Ovary (tissue), 9 donors: ENCODE data around the gene CLDN7. TPM values are rescaled to one million over a fixed set of nuclear protein-coding genes. Genes with fewer than 3 reads are reported as not detected.

ENCODE experiments used
- DNase-seq, 5 donors: peaks; one replicate each; pipeline ENCODE4 v3.0.0-alpha.2; 2019 to 2020
- H3K27ac ChIP-seq, 2 donors: fragments of 200-600 bp; one replicate each; pipeline versions ENCODE4 v1.5.1 to v1.8.0; 2019 to 2022
- H3K27me3 ChIP-seq: fragments of 200-600 bp; one replicate; pipeline ENCODE4 v1.8.0; 2022
- H3K36me3 ChIP-seq: fragments of 200-600 bp; sonication (generic); one replicate; pipeline ENCODE4 v1.5.1; 2019
- H3K4me1 ChIP-seq: one replicate; pipeline ENCODE4 v1.8.1; 2013; ENCODE audit warnings: mild to moderate bottlenecking, moderate library complexity; ENCODE audit not compliant: insufficient read depth
- H3K4me3 ChIP-seq: fragments of 200-600 bp; sonication (generic); one replicate; pipeline ENCODE4 v1.5.1; 2017
- H3K9me3 ChIP-seq, 2 donors: fragments of 200-600 bp in 1 of 2; sonication (generic) in 1 of 2; one replicate each; pipeline versions ENCODE4 v1.5.1 to v1.8.1; 2013 to 2019; ENCODE audit warnings: mild to moderate bottlenecking in 1 of 2, moderate library complexity in 1 of 2
- EP300 ChIP-seq: sonication (generic); formaldehyde crosslinking; IDR thresholded peaks from one replicate; pipeline ENCODE4 v1.6.1; 2017; ENCODE audit warnings: antibody characterized with exemption
- POLR2A ChIP-seq: fragments of 450-650 bp; IDR thresholded peaks from one replicate; pipeline ENCODE4 v1.6.1; 2017; ENCODE audit warnings: antibody characterized with exemption, mild to moderate bottlenecking, moderate library complexity
- WGBS, 3 donors: extraction: QIAGEN DNeasy Blood & Tissue Kit in 1 of 3; methylation state at CpG; one replicate each; pipeline versions ENCODE4 v1.1.5 to v1.1.7; 2013 to 2017; 5-methylcytosine and 5-hydroxymethylcytosine counted together
- intact Hi-C, 4 donors: fragments of 100-400 bp; cut with DNase I; formaldehyde crosslinking; loops; one replicate each; pipeline versions ENCODE4 v1.11.0 to v1.15.1; 2022 to 2023
- polyA plus RNA-seq, 2 donors: library from polyadenylated mRNA; stranded (reverse); fragments of 200-250 nt in 1 of 2; fragments of 350-450 nt in 1 of 2; fragmentation: Illumina TruSeq in 1 of 2; extraction: RNeasy Lipid Tissue Mini Kit (QIAGEN cat#74804) in 1 of 2; gene quantifications; one replicate each; pipeline ENCODE4 v1.2.3, GENCODE V29; 2013 to 2014
- total RNA-seq, 7 donors: library from RNA; depleted of rRNA in 2 of 7; stranded (reverse); fragments of >200 nt in 2 of 7; fragmentation: NEBNext Ultra II Directional in 3 of 7; extraction: Animal tissue kit (Norgen Biotek cat#: 25700) in 3 of 7; gene quantifications; one replicate each; pipeline versions ENCODE4 v1.1.0 to v1.2.4, GENCODE V29; 2016 to 2023
- TF ChIP-seq, protein P1 (sequence below), 3 donors: fragments of 450-650 bp in 2 of 3; fragments of 200-600 bp in 1 of 3; IDR thresholded peaks; one replicate each; pipeline versions ENCODE4 v1.5.1 to v1.8.0; 2016 to 2022; ENCODE audit warnings: antibody characterized with exemption in 3 of 3, mild to moderate bottlenecking in 1 of 3
- donor health status: DM: no; HTN: no; CAD: no; lungs with moderate emphysema.
- donor health status: DM: no; HTN: no; CAD: no.
- donor health status: Bipolar disorder and iron deficiency.
- donor health status: DM: yes; HTN: yes; CAD: no.
- donor health status: DM: no; HTN: no; CAD: no.
- donor health status: DM: yes; HTN: yes; CAD: no.

Gene CLDN7
- total and polyA plus RNA-seq, 9 donors = 0.27 to 102 (median 4.7) TPM; not detected in 1

DNA sequence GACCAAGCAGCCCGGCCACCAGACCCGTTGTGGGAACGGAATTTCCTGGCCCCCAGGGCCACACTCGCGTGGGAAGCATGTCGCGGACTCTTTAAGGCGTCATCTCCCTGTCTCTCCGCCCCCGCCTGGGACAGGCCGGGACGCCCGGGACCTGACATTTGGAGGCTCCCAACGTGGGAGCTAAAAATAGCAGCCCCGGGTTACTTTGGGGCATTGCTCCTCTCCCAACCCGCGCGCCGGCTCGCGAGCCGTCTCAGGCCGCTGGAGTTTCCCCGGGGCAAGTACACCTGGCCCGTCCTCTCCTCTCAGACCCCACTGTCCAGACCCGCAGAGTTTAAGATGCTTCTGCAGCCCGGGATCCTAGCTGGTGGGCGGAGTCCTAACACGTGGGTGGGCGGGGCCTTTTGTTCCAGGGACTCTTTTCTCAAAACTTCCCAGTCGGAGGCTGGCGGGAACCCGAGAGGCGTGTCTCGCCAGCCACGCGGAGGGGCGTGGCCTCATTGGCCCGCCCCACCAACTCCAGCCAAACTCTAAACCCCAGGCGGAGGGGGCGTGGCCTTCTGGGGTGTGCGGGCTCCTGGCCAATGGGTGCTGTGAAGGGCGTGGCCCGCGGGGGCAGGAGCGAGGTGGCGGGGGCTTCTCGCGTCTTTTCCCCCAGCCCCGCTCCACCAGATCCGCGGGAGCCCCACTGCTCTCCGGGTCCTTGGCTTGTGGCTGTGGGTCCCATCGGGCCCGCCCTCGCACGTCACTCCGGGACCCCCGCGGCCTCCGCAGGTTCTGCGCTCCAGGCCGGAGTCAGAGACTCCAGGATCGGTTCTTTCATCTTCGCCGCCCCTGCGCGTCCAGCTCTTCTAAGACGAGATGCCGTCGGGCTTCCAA is 19.0 kb upstream of the CLDN7 start, which contains the start of gene SLC2A4:
Gene SLC2A4 (plus strand): TSS at position 645 of the 879 bp plus-strand sequence. CDS start 217 bp downstream, at position 862.
- Histone ChIP-seq H3K4me1 (peaks cover 6% of the 10 kb centered on the region), H3K9me3 (no peaks in the 10 kb centered on the region), H3K4me3 (peak within 1 kb of the TSS; percentile 37), H3K27ac (peak within 1 kb of the TSS; percentile 44 to 62), H3K36me3 (no peaks in the 10 kb centered on the region), H3K27me3 (no peaks in the 10 kb centered on the region)
- intact Hi-C loops = loop anchor here (1.0 to 5.0 kb wide), 4 partner anchors 13 to 66 kb away; partner anchors contain the start of gene YBX2 (in 1 of the 4)
- TF ChIP-seq POLR2A (no peak), EP300 (no peak)
- TF ChIP-seq, protein P1, sequence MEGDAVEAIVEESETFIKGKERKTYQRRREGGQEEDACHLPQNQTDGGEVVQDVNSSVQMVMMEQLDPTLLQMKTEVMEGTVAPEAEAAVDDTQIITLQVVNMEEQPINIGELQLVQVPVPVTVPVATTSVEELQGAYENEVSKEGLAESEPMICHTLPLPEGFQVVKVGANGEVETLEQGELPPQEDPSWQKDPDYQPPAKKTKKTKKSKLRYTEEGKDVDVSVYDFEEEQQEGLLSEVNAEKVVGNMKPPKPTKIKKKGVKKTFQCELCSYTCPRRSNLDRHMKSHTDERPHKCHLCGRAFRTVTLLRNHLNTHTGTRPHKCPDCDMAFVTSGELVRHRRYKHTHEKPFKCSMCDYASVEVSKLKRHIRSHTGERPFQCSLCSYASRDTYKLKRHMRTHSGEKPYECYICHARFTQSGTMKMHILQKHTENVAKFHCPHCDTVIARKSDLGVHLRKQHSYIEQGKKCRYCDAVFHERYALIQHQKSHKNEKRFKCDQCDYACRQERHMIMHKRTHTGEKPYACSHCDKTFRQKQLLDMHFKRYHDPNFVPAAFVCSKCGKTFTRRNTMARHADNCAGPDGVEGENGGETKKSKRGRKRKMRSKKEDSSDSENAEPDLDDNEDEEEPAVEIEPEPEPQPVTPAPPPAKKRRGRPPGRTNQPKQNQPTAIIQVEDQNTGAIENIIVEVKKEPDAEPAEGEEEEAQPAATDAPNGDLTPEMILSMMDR (IDR thresholded peaks at IDR 0.05) = no peak
- 0% methylated on average over 59 to 71 of the region's 71 CpGs for WGBS, 3 donors
- DNase-seq = peak; percentile 94 to 98 (median 98)

DNA sequence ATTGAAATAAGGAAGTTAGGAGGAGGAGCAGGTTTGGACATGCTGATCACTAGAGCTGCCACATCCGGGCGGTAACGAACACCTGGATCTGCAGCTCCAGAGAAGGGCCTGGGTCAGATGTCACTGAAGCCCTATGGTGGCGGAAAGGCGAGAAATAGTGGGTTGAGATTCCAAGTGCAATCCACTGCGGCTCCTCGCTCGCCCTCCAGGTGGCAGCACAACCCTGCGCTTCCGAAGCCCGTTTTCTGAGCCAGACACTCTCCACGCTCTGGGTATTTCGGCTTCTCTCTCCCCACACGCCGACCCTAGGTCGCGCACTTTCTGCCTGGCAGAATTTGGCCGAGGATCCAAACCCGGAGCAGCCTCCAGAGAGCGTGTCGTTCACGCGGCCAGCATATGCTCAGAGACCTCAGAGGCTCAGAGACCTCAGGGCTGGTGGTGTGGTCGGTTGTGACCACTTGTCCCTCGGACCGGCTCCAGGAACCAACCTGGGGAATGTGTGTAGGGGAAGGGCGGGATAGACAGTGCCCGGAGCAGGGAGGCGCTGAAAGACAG is 18.3 kb upstream of the CLDN7 start:
- intact Hi-C loops = loop anchor here (1.0 to 5.0 kb wide), 4 partner anchors 14 to 67 kb away; partner anchors contain the start of gene YBX2 (in 1 of the 4)
- Histone ChIP-seq H3K4me1 (peaks cover 6% of the 10 kb centered on the region), H3K9me3 (no peaks in the 10 kb centered on the region), H3K27ac (peak overlapping the region in 1 of 2 donors; percentile 62), H3K36me3 (no peaks in the 10 kb centered on the region), H3K27me3 (no peaks in the 10 kb centered on the region), H3K4me3 (peak overlapping the region; percentile 23)
- WGBS, 3 donors = 0 to 1% (median 1%) methylated on average over 29 of the region's 29 CpGs
- DNase-seq = peak; percentile 75 to 91 (median 85)
- TF ChIP-seq, protein P1 (IDR thresholded peaks at IDR 0.05) = peak; percentile 80 to 96 (median 95)
- TF ChIP-seq POLR2A (peak; percentile 25), EP300 (no peak)

DNA sequence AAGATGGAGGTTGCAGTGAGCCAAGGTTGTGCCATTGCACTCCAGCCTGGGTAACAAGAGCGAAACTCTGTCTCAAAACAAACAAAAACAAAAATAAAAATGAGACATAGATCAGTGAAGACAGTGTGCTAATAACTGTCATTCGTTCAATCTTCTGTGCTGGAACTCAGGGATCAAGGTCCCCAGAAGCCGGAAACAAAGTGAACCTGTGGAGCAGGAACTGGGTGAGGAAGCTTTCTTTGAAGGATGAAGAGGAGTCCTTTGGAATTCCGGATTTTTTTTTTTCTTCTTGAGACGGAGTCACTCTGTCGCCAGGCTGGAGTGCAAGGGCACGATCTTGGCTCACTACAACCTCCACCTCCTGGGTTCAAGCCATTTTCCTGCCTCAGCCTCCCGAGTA is 17.2 kb upstream of the CLDN7 start:
- DNase-seq = no peak
- H3K4me3 ChIP-seq = no peak overlapping the region
- H3K36me3 ChIP-seq = no peaks in the 10 kb centered on the region
- H3K4me1 ChIP-seq = peaks cover 6% of the 10 kb centered on the region
- H3K9me3 ChIP-seq = no peaks in the 10 kb centered on the region
- TF ChIP-seq, protein P1 (IDR thresholded peaks at IDR 0.05) = no peak
- no peak for TF ChIP-seq POLR2A
- TF ChIP-seq EP300 = no peak
- WGBS, 3 donors = 76 to 83% (median 80%) methylated on average over 8 of the region's 8 CpGs
- intact Hi-C loops = no loop called here
- H3K27ac ChIP-seq = no peak overlapping the region
- no peaks in the 10 kb centered on the region for H3K27me3 ChIP-seq

DNA sequence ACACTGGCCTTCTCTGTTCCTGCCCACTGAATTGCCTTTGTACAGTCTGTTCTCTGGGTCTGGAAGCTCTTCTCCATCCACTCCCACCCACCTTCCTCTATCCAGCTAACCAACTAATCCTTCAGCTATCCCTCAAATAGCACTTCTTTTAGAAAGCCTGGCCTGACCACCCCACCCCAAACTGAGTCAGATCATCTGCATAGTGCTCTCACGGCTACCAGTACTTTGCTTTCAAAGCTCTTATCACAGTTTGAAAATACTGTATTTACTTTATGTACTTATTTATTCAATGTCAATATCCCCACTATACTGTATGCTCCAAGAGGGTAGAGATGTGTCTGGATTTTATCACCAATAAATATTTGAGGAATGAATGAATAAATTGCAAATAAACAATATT is 4.5 kb upstream of the CLDN7 start:
- peaks cover 7% of the 10 kb centered on the region for H3K4me1 ChIP-seq
- no peaks in the 10 kb centered on the region for H3K36me3 ChIP-seq
- TF ChIP-seq, protein P1 (IDR thresholded peaks at IDR 0.05) = no peak
- TF ChIP-seq EP300 = no peak
- TF ChIP-seq POLR2A = no peak
- no peaks in the 10 kb centered on the region for H3K9me3 ChIP-seq
- WGBS, 3 donors = 16 to 41% (median 25%) methylated on average over 1 of the region's 1 CpG
- intact Hi-C loops = no loop called here
- no peak overlapping the region for H3K4me3 ChIP-seq
- H3K27me3 ChIP-seq = peaks cover 7% of the 10 kb centered on the region
- no peak for DNase-seq
- no peak overlapping the region for H3K27ac ChIP-seq
